Naive thymus-derived CD4-positive, alpha-beta T cell (primary cell): ENCODE measurements around the gene DMD. TPM values are rescaled to one million over a fixed set of nuclear protein-coding genes. Genes with fewer than 3 reads are reported as not detected.
"Not testable (repeated sequence)": the region's sequence is repeated elsewhere in the genome, so short reads cannot be mapped to it uniquely, and the experiment has no call there.

Source experiments
- ATAC-seq: fragments of 150-1000 bp; cut with Tn5 transposase; 2 replicates; pipeline ENCODE4 v1.10.0; 2021; ENCODE audit warnings: mild to moderate bottlenecking, moderate library complexity
- CTCF ChIA-PET: fragments of 350-600 bp; sonication (Branson Sonifier 250); formaldehyde crosslinking; loops from one replicate; lab custom pipeline; 2021; ENCODE audit warnings: antibody characterized with exemption; lab: Charles Lee
- POLR2A ChIA-PET: fragments of 350-600 bp; sonication (Branson Sonifier 250); formaldehyde crosslinking; loops from one replicate; lab custom pipeline; 2021; ENCODE audit warnings: antibody characterized with exemption, inconsistent platforms; lab: Charles Lee
- DNase-seq, 9 donors: peaks; one replicate each; pipeline versions ENCODE4 v3.0.0 to v3.0.0-alpha.2; 2020 to 2022; ENCODE audit warnings: mixed read lengths in 1 of 9
- H3K27ac ChIP-seq: one replicate; pipeline ENCODE4 v1.7.0; 2013; ENCODE audit warnings: mild to moderate bottlenecking, low read depth, low read length, moderate library complexity
- H3K27me3 ChIP-seq, 2 donors: one replicate each; pipeline ENCODE4 v1.7.0; 2013; ENCODE audit warnings: low read length in 2 of 2, mild to moderate bottlenecking in 2 of 2, moderate library complexity in 2 of 2; ENCODE audit not compliant: control insufficient read depth in 2 of 2, insufficient read depth in 2 of 2
- H3K36me3 ChIP-seq, 3 experiments: 1 replicate in 2 of 3; 2 replicates in 1 of 3; pipeline ENCODE4 v1.7.0; 2013; ENCODE audit warnings: low read length in 3 of 3, mild to moderate bottlenecking in 3 of 3, moderate library complexity in 1 of 3; ENCODE audit not compliant: insufficient read depth in 3 of 3, control insufficient read depth in 2 of 3
- H3K4me1 ChIP-seq, 2 donors: one replicate each; pipeline ENCODE4 v1.7.0; 2013; ENCODE audit warnings: low read length in 2 of 2, mild to moderate bottlenecking in 2 of 2, moderate library complexity in 1 of 2; ENCODE audit not compliant: control insufficient read depth in 2 of 2, insufficient read depth in 2 of 2
- H3K4me3 ChIP-seq: 2 replicates; pipeline ENCODE4 v1.7.0; 2013; ENCODE audit warnings: mild to moderate bottlenecking, low read length
- H3K9me3 ChIP-seq, 3 experiments: 1 replicate in 2 of 3; 2 replicates in 1 of 3; pipeline ENCODE4 v1.7.0; 2013; ENCODE audit warnings: low read length in 3 of 3; ENCODE audit not compliant: control insufficient read depth in 2 of 3
- H3K27ac Mint-ChIP-seq, 9 donors: one replicate each; pipeline ENCODE4 v1.8.0; 2020 to 2022; ENCODE audit warnings: mixed read lengths in 9 of 9, mild to moderate bottlenecking in 8 of 9, moderate library complexity in 5 of 9, inconsistent platforms in 2 of 9
- H3K27me3 Mint-ChIP-seq, 5 donors: one replicate each; pipeline ENCODE4 v1.8.0; 2021 to 2022; ENCODE audit warnings: mixed read lengths in 5 of 5, mild to moderate bottlenecking in 1 of 5
- H3K36me3 Mint-ChIP-seq, 5 donors: one replicate each; pipeline ENCODE4 v1.8.0; 2020 to 2022; ENCODE audit warnings: mixed read lengths in 5 of 5, mild to moderate bottlenecking in 3 of 5, inconsistent platforms in 1 of 5
- H3K4me1 Mint-ChIP-seq, 7 donors: one replicate each; pipeline ENCODE4 v1.8.0; 2020 to 2022; ENCODE audit warnings: mixed read lengths in 7 of 7, mild to moderate bottlenecking in 3 of 7, inconsistent platforms in 1 of 7
- H3K4me3 Mint-ChIP-seq, 10 donors: one replicate each; pipeline ENCODE4 v1.8.0; 2020 to 2022; ENCODE audit warnings: mild to moderate bottlenecking in 10 of 10, mixed read lengths in 10 of 10, moderate library complexity in 6 of 10, inconsistent platforms in 2 of 10
- H3K9me3 Mint-ChIP-seq, 11 donors: one replicate each; pipeline ENCODE4 v1.8.0; 2020 to 2022; ENCODE audit warnings: mixed read lengths in 11 of 11, mild to moderate bottlenecking in 4 of 11, inconsistent platforms in 1 of 11, moderate library complexity in 1 of 11
- intact Hi-C, 2 donors: fragments of 100-400 bp; cut with micrococcal nuclease; formaldehyde crosslinking; loops; one replicate each; pipeline ENCODE4 v1.15.1; 2023
- polyA plus RNA-seq, 2 donors: library from polyadenylated mRNA; unstranded; fragments of 300-500 nt; fragmentation: Illumina TruSeq; gene quantifications; one replicate each; pipeline ENCODE4 v1.2.3, GENCODE V29; 2021
- total RNA-seq, 6 experiments: library from RNA in 5 of 6; stranded (reverse) in 5 of 6; gene quantifications; 1 replicate in 5 of 6; 2 replicates in 1 of 6; pipeline ENCODE4 v1.2.3 and lab custom pipeline; 2021 to 2026

Gene DMD
- total and polyA plus RNA-seq, 7 experiments from 2014 or later, result 0.02 to 4.9 (median 0.28) TPM; not detected in 3

- H3K36me3 Mint-ChIP-seq, result no peaks in the 10 kb centered on the region
- no peak overlapping the region for H3K4me3 Mint-ChIP-seq
- no peak overlapping the region for H3K27ac Mint-ChIP-seq
- H3K27ac ChIP-seq, result no peak overlapping the region
- no peaks in the 10 kb centered on the region for H3K9me3 ChIP-seq
- DNase-seq (no peak), ATAC-seq (no peak)
- H3K4me3 ChIP-seq, result no peak overlapping the region
- no peaks in the 10 kb centered on the region for H3K4me1 Mint-ChIP-seq
- peaks cover 0 to 2% (median 0%) of the 10 kb centered on the region in 11 donors for H3K9me3 Mint-ChIP-seq
- no peaks in the 10 kb centered on the region for H3K27me3 ChIP-seq
- CTCF ChIA-PET, result no interaction called here
- no peaks in the 10 kb centered on the region for H3K4me1 ChIP-seq
- no peaks in the 10 kb centered on the region for H3K36me3 ChIP-seq
- intact Hi-C loops, result no loop called here
- no peaks in the 10 kb centered on the region for H3K27me3 Mint-ChIP-seq
- POLR2A ChIA-PET, result no interaction called here
Observed at GRCh38 chrX:33106737-33107136, 104.6 kb downstream of the DMD start.

- Mint-ChIP-seq H3K36me3 (no peaks in the 10 kb centered on the region), H3K27me3 (no peaks in the 10 kb centered on the region), H3K27ac (no peak overlapping the region), H3K9me3 (peaks cover 0 to 2% (median 0%) of the 10 kb centered on the region in 11 donors), H3K4me1 (no peaks in the 10 kb centered on the region), H3K4me3 (no peak overlapping the region)
- Histone ChIP-seq H3K27me3 (no peaks in the 10 kb centered on the region), H3K36me3 (no peaks in the 10 kb centered on the region), H3K9me3 (no peaks in the 10 kb centered on the region), H3K27ac (no peak overlapping the region), H3K4me3 (no peak overlapping the region), H3K4me1 (no peaks in the 10 kb centered on the region)
- DNase-seq (no peak), ATAC-seq (no peak)
- intact Hi-C loops, result no loop called here
- POLR2A ChIA-PET, result no interaction called here
- CTCF ChIA-PET, result no interaction called here
Observed at GRCh38 chrX:33095079-33095478, 116.3 kb downstream of the DMD start.

- ChIA-PET POLR2A (no interaction called here), CTCF (no interaction called here)
- intact Hi-C loops, result no loop called here
- Histone ChIP-seq H3K4me1 (no peaks in the 10 kb centered on the region), H3K27ac (no peak overlapping the region), H3K4me3 (no peak overlapping the region), H3K27me3 (no peaks in the 10 kb centered on the region), H3K36me3 (no peaks in the 10 kb centered on the region), H3K9me3 (peaks cover 0 to 3% (median 0%) of the 10 kb centered on the region in 3 experiments)
- Mint-ChIP-seq H3K36me3 (no peaks in the 10 kb centered on the region), H3K27ac (no peak overlapping the region), H3K4me3 (no peak overlapping the region), H3K9me3 (peaks cover 0 to 2% (median 0%) of the 10 kb centered on the region in 11 donors), H3K27me3 (no peaks in the 10 kb centered on the region), H3K4me1 (no peaks in the 10 kb centered on the region)
- DNase-seq (no peak), ATAC-seq (no peak)
Observed at GRCh38 chrX:33087411-33087810, 123.9 kb downstream of the DMD start.

- no peaks in the 10 kb centered on the region for H3K27me3 Mint-ChIP-seq
- CTCF ChIA-PET, result no interaction called here
- H3K36me3 Mint-ChIP-seq, result no peaks in the 10 kb centered on the region
- no peaks in the 10 kb centered on the region for H3K36me3 ChIP-seq
- no peaks in the 10 kb centered on the region for H3K27me3 ChIP-seq
- H3K27ac Mint-ChIP-seq, result no peak overlapping the region
- no peaks in the 10 kb centered on the region for H3K4me1 Mint-ChIP-seq
- peaks cover 0 to 2% (median 0%) of the 10 kb centered on the region in 11 donors for H3K9me3 Mint-ChIP-seq
- no peak overlapping the region for H3K4me3 ChIP-seq
- H3K27ac ChIP-seq, result no peak overlapping the region
- H3K9me3 ChIP-seq, result peaks cover 0 to 3% (median 0%) of the 10 kb centered on the region in 3 experiments
- no peaks in the 10 kb centered on the region for H3K4me1 ChIP-seq
- DNase-seq (no peak), ATAC-seq (no peak)
- intact Hi-C loops, result no loop called here
- H3K4me3 Mint-ChIP-seq, result no peak overlapping the region
- POLR2A ChIA-PET, result no interaction called here
Observed at GRCh38 chrX:33086886-33087285, 124.5 kb downstream of the DMD start.

- Mint-ChIP-seq H3K4me3 (no peak overlapping the region), H3K4me1 (no peaks in the 10 kb centered on the region), H3K36me3 (no peaks in the 10 kb centered on the region), H3K9me3 (peaks cover 0 to 5% (median 0%) of the 10 kb centered on the region in 11 donors), H3K27ac (no peak overlapping the region), H3K27me3 (no peaks in the 10 kb centered on the region)
- POLR2A ChIA-PET, result no interaction called here
- no peak overlapping the region for H3K27ac ChIP-seq
- ATAC-seq (no peak), DNase-seq (no peak)
- no peak overlapping the region for H3K4me3 ChIP-seq
- intact Hi-C loops, result no loop called here
- no peaks in the 10 kb centered on the region for H3K4me1 ChIP-seq
- H3K27me3 ChIP-seq, result no peaks in the 10 kb centered on the region
- H3K9me3 ChIP-seq, result peaks cover 0 to 3% (median 0%) of the 10 kb centered on the region in 3 experiments
- CTCF ChIA-PET, result no interaction called here
- H3K36me3 ChIP-seq, result no peaks in the 10 kb centered on the region
Observed at GRCh38 chrX:33082371-33082770, 129.0 kb downstream of the DMD start.

- Mint-ChIP-seq H3K36me3 (no peaks in the 10 kb centered on the region), H3K27ac (no peak overlapping the region), H3K4me3 (no peak overlapping the region), H3K9me3 (peaks cover 0 to 12% (median under 1%) of the 10 kb centered on the region in 11 donors), H3K27me3 (no peaks in the 10 kb centered on the region), H3K4me1 (no peaks in the 10 kb centered on the region)
- no peaks in the 10 kb centered on the region for H3K27me3 ChIP-seq
- DNase-seq (no peak), ATAC-seq (no peak)
- H3K4me1 ChIP-seq, result no peaks in the 10 kb centered on the region
- H3K9me3 ChIP-seq, result no peaks in the 10 kb centered on the region
- H3K36me3 ChIP-seq, result no peaks in the 10 kb centered on the region
- intact Hi-C loops, result no loop called here
- H3K4me3 ChIP-seq, result no peak overlapping the region
- CTCF ChIA-PET, result no interaction called here
- POLR2A ChIA-PET, result no interaction called here
- H3K27ac ChIP-seq, result no peak overlapping the region
Observed at GRCh38 chrX:33078273-33078672, 133.1 kb downstream of the DMD start.

- H3K4me1 ChIP-seq, H3K4me1 Mint-ChIP-seq, H3K9me3 ChIP-seq, H3K4me3 ChIP-seq, CTCF ChIA-PET, H3K27ac ChIP-seq, H3K27me3 ChIP-seq, H3K27ac Mint-ChIP-seq, H3K36me3 Mint-ChIP-seq, H3K4me3 Mint-ChIP-seq, H3K36me3 ChIP-seq, DNase-seq, intact Hi-C loops, ATAC-seq, POLR2A ChIA-PET, H3K27me3 Mint-ChIP-seq, H3K9me3 Mint-ChIP-seq: not testable (repeated sequence)
Observed at GRCh38 chrX:33073660-33074059, 137.7 kb downstream of the DMD start.
